ENCODE measurements around the gene DHX32. TPM values are rescaled to one million over a fixed set of nuclear protein-coding genes. Genes with fewer than 3 reads are reported as not detected.
"Not testable (repeated sequence)": the region's sequence is repeated elsewhere in the genome, so short reads cannot be mapped to it uniquely, and the experiment has no call there.

Gene DHX32
- total RNA-seq (2022) (36.5 and 45.6 TPM in 2 replicates), Bru-seq, nascent RNA (percentile 83 among the genes with signal in this experiment), BruChase-seq, experiment 1, labeled RNA remaining after a 6-hour chase (percentile 82 among the genes with signal in this experiment), BruChase-seq, experiment 2, labeled RNA remaining after a 2-hour chase (percentile 86 among the genes with signal in this experiment)
- long read RNA-seq, partial matches to known transcripts, result 10 of 159 reads
- long read RNA-seq, other reads (novel, unspliced or antisense), result 149 of 159 reads

GRCh38 chr10:125881192-125881591 is at the start of gene DHX32:
TSS of gene DHX32 (minus strand) at chr10:125881292. CDS start at chr10:125880824, 468 bp downstream.
- BruUV-seq (replicated peaks), result no TSS peak
- intact Hi-C loops (cut with micrococcal nuclease), result no loop called here
- no peak for DNase-seq (ENCODE audit: unreplicated experiment)
- no peak within 1 kb of the TSS for H3K4me3 Mint-ChIP-seq (ENCODE audit: unreplicated experiment)
- no peaks in the 10 kb centered on the region for H3K27me3 Mint-ChIP-seq (ENCODE audit: insufficient read depth, unreplicated experiment)
- CTCF ChIA-PET, result interaction anchor here (0.5 to 1.8 kb wide), 2 partner anchors 12 to 80 kb away, joined by 3 to 13 read pairs; no protein-coding TSS in a partner anchor
- TF ChIP-seq CTCF (IDR thresholded peaks at IDR 0.05; ENCODE audit: unreplicated experiment), result no peak
- POLR2A ChIA-PET, result no interaction called here
- H3K27ac Mint-ChIP-seq (ENCODE audit: low read depth, unreplicated experiment), result peak within 1 kb of the TSS; percentile 52
- H3K36me3 Mint-ChIP-seq (ENCODE audit: insufficient read depth, unreplicated experiment), result peaks cover 14% of the 10 kb centered on the region
- peaks cover 16% of the 10 kb centered on the region for H3K4me1 Mint-ChIP-seq (ENCODE audit: insufficient read depth, unreplicated experiment)
- H3K9me3 Mint-ChIP-seq (ENCODE audit: unreplicated experiment), result no peaks in the 10 kb centered on the region

- no TSS peak for BruUV-seq (replicated peaks)
- peaks cover 4% of the 10 kb centered on the region for H3K4me1 Mint-ChIP-seq (ENCODE audit: insufficient read depth, unreplicated experiment)
- no peak for TF ChIP-seq CTCF (IDR thresholded peaks at IDR 0.05; ENCODE audit: unreplicated experiment)
- no peaks in the 10 kb centered on the region for H3K27me3 Mint-ChIP-seq (ENCODE audit: insufficient read depth, unreplicated experiment)
- POLR2A ChIA-PET, result no interaction called here
- H3K27ac Mint-ChIP-seq (ENCODE audit: low read depth, unreplicated experiment), result no peak overlapping the region
- CTCF ChIA-PET, result interaction anchor here (0.6 to 0.7 kb wide), 2 partner anchors 20 to 28 kb away, joined by 3 to 6 read pairs; no protein-coding TSS in a partner anchor
- DNase-seq (ENCODE audit: unreplicated experiment), result no peak
- no peak overlapping the region for H3K4me3 Mint-ChIP-seq (ENCODE audit: unreplicated experiment)
- H3K36me3 Mint-ChIP-seq (ENCODE audit: insufficient read depth, unreplicated experiment), result no peaks in the 10 kb centered on the region
- intact Hi-C loops (cut with micrococcal nuclease), result no loop called here
- H3K9me3 Mint-ChIP-seq (ENCODE audit: unreplicated experiment), result no peaks in the 10 kb centered on the region
Observed at GRCh38 chr10:125929618-125930017, 48.5 kb upstream of the DHX32 start.

- no peaks in the 10 kb centered on the region for H3K4me1 Mint-ChIP-seq (ENCODE audit: insufficient read depth, unreplicated experiment)
- POLR2A ChIA-PET, result no interaction called here
- intact Hi-C loops (cut with micrococcal nuclease), result no loop called here
- H3K4me3 Mint-ChIP-seq (ENCODE audit: unreplicated experiment), result no peak overlapping the region
- H3K36me3 Mint-ChIP-seq (ENCODE audit: insufficient read depth, unreplicated experiment), result no peaks in the 10 kb centered on the region
- H3K27me3 Mint-ChIP-seq (ENCODE audit: insufficient read depth, unreplicated experiment), result no peaks in the 10 kb centered on the region
- DNase-seq (ENCODE audit: unreplicated experiment), result no peak
- no TSS peak for BruUV-seq (replicated peaks)
- no peak for TF ChIP-seq CTCF (IDR thresholded peaks at IDR 0.05; ENCODE audit: unreplicated experiment)
- H3K9me3 Mint-ChIP-seq (ENCODE audit: unreplicated experiment), result no peaks in the 10 kb centered on the region
- no peak overlapping the region for H3K27ac Mint-ChIP-seq (ENCODE audit: low read depth, unreplicated experiment)
- CTCF ChIA-PET, result no interaction called here
Observed at GRCh38 chr10:125928928-125929585, 48.0 kb upstream of the DHX32 start.

- intact Hi-C loops (cut with micrococcal nuclease); BruUV-seq (replicated peaks); H3K9me3 Mint-ChIP-seq (ENCODE audit: unreplicated experiment); H3K4me1 Mint-ChIP-seq (ENCODE audit: insufficient read depth, unreplicated experiment); H3K27me3 Mint-ChIP-seq (ENCODE audit: insufficient read depth, unreplicated experiment); DNase-seq (ENCODE audit: unreplicated experiment); H3K4me3 Mint-ChIP-seq (ENCODE audit: unreplicated experiment); POLR2A ChIA-PET; H3K36me3 Mint-ChIP-seq (ENCODE audit: insufficient read depth, unreplicated experiment); H3K27ac Mint-ChIP-seq (ENCODE audit: low read depth, unreplicated experiment): not testable (repeated sequence)
- CTCF ChIA-PET, result interaction anchor here (0.6 to 0.7 kb wide), 3 partner anchors 33 to 94 kb away, joined by 3 to 4 read pairs (median 4); no protein-coding TSS in a partner anchor
Observed at GRCh38 chr10:125927265-125927664, 46.2 kb upstream of the DHX32 start.
